GM19463 (cell line): ENCODE data around the gene CAAP1.
A peak's percentile ranks its signal among the peaks of the same experiment; 100 is the strongest.
"Not testable (repeated sequence)": the region's sequence is repeated elsewhere in the genome, so short reads cannot be mapped to it uniquely, and the experiment has no call there.

Source experiments
- ATAC-seq: cut with Tn5 transposase; IDR thresholded peaks from one replicate; pipeline ENCODE4 v1.9.1; 2021; ENCODE audit warnings: mild to moderate bottlenecking, moderate library complexity; ENCODE audit not compliant: unreplicated experiment

Gene CAAP1

DNA sequence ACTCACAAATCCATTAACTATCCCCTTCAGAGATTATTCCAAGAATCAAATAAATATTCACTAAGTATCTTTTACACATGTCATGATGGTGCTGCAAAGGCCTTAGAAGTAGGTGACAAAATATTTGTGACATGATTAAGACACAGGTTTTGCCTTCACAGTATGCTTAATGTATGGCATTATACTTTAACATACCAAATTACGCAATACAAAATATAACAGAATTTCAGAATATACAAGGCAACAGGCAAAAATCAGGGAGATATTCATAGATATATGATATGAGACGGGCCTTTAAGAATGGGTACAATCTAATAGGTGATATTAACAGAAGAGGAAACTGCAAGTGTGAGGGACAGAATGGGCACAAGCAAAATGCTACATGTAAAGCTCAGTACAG lies 41.6 kb downstream of the CAAP1 start:
- ATAC-seq: no peak

DNA sequence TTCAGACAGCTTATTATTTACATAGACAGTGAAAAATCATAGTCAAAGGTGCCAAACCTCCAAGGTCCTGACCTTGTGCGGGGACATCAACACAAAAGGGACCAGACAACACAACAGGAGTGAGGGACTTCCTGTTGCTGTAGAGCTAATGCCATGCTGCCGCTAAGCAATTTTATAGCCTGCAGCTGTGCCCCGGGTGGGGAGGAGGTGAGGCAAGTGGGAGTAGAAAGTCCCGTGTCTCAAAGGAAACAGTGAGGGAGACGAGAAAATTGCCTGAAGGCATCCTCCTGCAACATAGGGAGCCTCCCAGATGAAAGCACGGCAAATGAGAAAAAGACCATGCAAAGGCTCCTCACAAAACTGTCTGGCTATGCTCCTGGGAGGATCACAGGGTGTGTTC lies 58.8 kb downstream of the CAAP1 start:
- ATAC-seq: no peak

DNA sequence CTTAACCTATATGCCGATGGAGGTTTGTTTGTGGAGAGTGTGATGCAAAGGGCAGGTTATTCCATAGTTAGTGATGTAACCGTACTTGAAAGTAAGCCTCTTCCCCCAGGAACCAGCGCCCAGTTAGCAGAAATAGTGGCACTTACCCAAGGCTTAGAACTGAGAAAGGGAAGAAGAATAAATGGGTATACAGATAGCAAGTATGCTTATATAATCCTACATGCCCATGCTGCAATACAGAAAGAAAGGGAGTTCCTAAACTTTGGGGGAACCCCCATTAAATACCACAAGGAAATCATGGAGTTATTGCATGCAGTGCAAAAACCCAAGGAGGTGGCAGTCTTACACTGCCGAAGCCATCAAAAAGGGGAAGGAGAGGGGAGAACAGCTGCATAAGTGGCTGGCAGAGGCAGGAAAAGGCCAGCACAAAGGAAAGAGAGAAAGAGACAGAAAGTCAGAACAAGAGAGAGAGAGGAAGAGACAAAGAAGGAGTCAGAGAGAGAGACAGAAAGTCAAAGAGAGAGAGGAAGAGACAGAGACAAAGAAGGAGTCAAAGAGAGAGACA lies 64.1 kb downstream of the CAAP1 start:
- not testable (repeated sequence) for ATAC-seq

DNA sequence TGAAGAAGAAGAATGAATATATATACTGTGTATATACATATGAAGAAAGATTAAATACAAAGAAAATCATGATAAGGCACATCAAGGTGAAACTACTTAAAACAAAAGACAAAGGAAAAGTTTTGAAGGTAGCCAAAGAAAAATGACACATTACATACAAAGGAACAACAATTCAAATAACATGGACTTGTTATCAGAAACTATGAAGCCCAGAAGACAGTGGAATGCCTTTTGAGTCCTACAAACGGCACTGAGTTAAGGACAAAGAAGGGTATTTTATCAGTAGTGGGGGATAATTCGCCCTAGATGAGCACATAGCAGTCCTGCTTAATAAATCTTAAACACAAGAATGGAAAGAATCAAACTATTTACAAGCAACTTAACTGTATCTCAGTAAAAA lies 77.8 kb downstream of the CAAP1 start:
- no peak for ATAC-seq

DNA sequence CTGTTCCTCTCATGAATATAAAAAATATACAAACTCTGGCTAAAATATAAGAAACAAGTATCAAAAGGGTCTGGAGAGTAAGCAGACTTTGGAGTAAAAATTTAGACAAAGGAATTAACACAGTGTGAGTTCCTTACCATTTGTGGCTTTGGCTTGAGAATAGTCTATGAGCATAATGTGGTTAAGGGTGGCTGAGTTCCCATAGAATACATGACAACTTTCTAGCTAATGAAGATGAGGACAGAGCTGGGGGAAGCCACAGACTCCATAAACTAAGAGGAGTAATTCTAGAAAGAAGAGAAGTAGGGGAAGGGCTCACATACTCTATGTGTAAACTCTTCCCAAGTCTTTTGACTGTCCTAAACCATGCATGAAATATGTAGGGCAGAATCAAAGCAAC lies 79.4 kb downstream of the CAAP1 start:
- no peak for ATAC-seq

DNA sequence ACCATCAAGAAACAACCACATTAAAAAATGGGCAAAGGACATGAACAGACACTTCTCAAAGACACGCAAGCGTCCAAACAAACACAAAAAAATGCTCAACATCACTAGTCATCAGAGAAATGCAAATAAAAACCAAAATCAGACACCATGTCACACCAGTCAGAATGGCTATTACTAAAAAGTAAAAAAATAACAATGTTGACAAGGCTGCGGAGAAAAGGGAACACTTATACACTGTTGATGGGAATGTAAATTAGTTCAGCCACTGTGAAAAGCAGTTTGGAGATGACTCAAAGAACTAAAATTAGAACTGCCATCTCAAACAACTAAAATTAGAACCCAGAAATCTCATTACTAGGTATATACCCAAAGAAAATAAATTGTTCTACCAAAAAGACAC lies 80.4 kb downstream of the CAAP1 start:
- no peak for ATAC-seq

DNA sequence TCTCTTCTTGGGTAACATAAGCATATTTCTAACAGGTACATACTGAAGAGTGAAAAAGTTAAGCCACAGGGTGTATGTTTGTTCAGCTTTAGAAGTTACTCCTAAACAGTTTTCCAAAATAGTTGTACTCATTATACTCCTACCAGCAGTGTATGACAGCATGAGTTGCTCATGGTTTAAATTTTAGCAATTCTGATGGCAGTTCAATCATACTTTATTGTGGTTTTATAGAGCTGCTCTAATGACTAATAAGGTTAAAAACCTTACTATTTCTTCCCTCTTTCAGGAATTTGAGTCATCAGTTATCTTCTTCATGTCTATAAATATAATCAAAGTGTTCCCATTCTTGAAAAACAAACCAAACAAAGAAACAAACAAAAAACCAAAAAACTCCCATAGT lies 81.5 kb downstream of the CAAP1 start:
- ATAC-seq: no peak

DNA sequence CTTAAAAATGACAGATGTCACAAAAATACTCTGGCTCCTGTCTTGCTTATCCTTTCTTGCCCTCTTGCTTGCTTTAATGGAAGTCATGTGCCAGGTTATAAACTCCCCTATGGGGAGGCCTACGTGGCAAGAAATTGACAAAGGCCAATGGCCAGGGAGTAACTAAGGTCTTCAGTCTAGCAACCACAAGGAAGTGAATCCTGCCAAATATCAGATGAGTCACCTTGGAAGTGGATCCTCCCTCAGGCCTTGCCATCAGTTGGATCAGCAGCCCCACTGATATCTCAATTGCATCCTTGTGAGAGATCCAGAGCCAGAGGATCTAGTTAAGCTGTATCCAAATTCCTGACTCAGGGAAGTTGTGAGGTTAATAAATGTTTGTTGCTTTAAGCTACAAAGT lies 82.8 kb downstream of the CAAP1 start:
- ATAC-seq: no peak

DNA sequence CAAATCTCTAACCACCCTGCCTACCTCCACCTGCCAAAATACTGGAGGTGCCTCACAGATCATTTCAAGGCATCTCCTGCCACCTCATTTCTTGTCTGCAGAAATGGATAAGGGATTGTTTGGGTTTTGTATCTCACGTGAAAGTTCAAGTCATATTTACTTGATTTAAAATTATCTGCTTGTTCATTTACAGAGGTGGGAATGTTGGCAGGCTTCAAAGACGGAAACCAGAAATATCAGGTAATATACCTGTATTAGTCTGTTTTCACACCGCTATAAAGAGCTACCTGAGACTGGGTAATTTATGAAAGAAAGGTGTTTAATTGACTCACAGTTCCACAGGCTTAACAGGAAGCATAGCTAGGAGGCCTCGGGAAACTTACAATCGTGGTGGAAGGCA lies 85.4 kb downstream of the CAAP1 start:
- no peak for ATAC-seq

DNA sequence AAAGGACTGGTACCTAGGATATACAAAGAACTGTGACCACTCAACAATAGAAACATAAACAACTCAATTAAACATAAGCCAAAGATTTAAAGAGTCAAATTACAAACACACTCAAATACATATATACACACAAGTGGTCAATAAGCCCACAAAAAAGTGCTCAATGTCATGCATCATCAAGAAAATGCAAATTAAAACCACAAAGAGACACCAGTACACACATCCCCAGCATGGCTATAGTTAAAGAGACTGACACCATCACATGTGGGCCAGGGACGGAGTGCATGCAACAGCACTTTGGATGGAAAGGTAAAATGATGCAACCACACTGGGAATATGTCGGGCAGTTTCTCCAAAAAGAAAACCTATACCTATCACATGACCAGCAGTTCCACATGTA lies 89.7 kb downstream of the CAAP1 start:
- ATAC-seq: peak; percentile 49

DNA sequence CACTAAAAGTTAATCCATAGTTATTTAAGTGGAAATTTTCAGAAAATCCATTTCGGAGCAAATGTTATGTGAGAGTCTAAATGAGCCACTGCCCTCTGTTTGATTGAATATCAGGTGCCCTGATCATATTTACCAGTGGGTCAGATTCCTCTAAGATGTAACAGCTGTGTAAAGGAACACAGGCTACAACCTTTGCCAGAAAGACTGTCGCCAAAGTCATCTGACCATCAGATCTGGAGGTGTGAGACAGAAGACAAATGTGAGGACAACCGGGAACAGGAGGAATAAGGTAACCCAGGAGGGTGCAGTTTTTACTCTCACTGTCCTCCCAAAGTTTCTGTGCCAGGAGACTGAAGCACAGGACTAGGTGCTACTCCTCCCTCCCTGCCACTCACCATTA lies 90.8 kb downstream of the CAAP1 start:
- no peak for ATAC-seq

DNA sequence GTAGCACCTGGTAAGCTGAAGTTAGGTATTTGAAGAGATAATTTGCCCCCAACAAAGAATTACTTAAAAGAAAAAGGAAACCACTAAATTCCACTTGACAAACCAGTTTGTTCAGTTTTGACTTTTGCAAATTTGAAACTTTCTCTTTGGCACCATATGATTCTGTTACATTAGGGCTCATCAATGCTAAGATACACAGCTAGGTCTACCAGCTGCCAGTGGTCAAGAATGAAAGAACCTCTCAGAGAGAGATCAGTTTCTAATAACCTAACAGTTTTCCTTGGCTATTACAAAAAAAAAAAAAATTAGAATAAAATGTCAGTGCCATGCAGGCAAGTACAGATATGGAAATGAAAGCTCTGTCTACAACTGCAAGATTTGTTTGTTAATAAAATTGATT lies 92.3 kb downstream of the CAAP1 start:
- ATAC-seq: no peak

DNA sequence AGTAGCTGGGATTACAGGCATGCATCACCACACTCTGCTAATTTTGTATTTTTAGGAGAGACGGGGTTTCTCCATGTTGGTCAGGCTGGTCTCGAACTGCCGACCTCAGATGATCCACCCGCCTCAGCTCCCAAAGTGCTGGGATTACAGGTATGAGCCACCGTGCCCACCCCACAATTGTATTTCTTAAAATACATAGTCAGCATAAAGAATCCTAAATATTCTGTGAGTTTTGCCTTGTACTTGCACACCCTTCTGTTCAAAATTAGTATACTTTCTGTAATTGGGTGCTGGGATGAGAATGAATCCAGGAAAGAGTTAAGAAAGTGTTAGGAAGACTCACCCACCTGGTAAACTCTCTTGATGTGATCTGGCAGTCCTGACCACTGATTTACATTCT lies 101.3 kb downstream of the CAAP1 start:
- no peak for ATAC-seq
